GM23338 (cell line): ENCODE results near the gene RNF41. TPM values are rescaled to one million over a fixed set of nuclear protein-coding genes. Genes with fewer than 3 reads are reported as not detected.

ENCODE experiments used
- ATAC-seq: fragments of 200-7000 bp; cut with Tn5 transposase; 3 replicates; pipeline ENCODE4 v1.9.1; 2020
- DNase-seq: peaks from one replicate; pipeline ENCODE4 v3.0.0-alpha.2; 2015; ENCODE audit warnings: low spot score
- H2AFZ ChIP-seq: fragments of 200-600 bp; sonication (generic); 2 replicates; pipeline ENCODE4 v1.8.0; 2016; ENCODE audit warnings: antibody characterized with exemption, mild to moderate bottlenecking, moderate library complexity
- H3F3A ChIP-seq: fragments of 200-600 bp; sonication (generic); replicated peaks from 2 replicates; pipeline ENCODE4 v1.8.0; 2017; ENCODE audit warnings: antibody characterized with exemption, mixed run types, low read depth
- H3K27ac ChIP-seq: fragments of 200-600 bp; sonication (generic); 2 replicates; pipeline ENCODE4 v1.6.1; 2016; ENCODE audit warnings: low read depth
- H3K27me3 ChIP-seq: fragments of 200-600 bp; sonication (generic); 2 replicates; pipeline ENCODE4 v1.8.0; 2016; ENCODE audit warnings: mild to moderate bottlenecking, mixed run types, moderate library complexity; ENCODE audit not compliant: insufficient read depth
- H3K36me3 ChIP-seq: fragments of 200-600 bp; sonication (generic); 2 replicates; pipeline ENCODE4 v1.8.0; 2016; ENCODE audit warnings: mild to moderate bottlenecking; ENCODE audit not compliant: insufficient read depth
- H3K4me1 ChIP-seq: fragments of 200-600 bp; sonication (generic); 2 replicates; pipeline ENCODE4 v1.8.0; 2016; ENCODE audit warnings: mild to moderate bottlenecking, moderate library complexity; ENCODE audit not compliant: insufficient read depth
- H3K4me2 ChIP-seq: fragments of 200-600 bp; sonication (generic); 2 replicates; pipeline ENCODE4 v1.7.1; 2017; ENCODE audit warnings: mixed run types
- H3K4me3 ChIP-seq: fragments of 200-600 bp; sonication (generic); 2 replicates; pipeline ENCODE4 v1.6.1; 2016; ENCODE audit warnings: mixed run types
- H3K79me2 ChIP-seq: fragments of 200-600 bp; sonication (generic); replicated peaks from 2 replicates; pipeline ENCODE4 v1.8.0; 2017; ENCODE audit warnings: mild to moderate bottlenecking; ENCODE audit not compliant: insufficient read depth
- H3K9me2 ChIP-seq: fragments of 200-600 bp; sonication (generic); 2 replicates; pipeline ENCODE4 v1.8.0; 2017; ENCODE audit not compliant: insufficient read depth
- H4K20me1 ChIP-seq: fragments of 200-600 bp; sonication (generic); replicated peaks from 2 replicates; pipeline ENCODE4 v1.8.0; 2017; ENCODE audit warnings: mild to moderate bottlenecking; ENCODE audit not compliant: insufficient read depth
- H3K27ac Mint-ChIP-seq: 2 replicates; pipeline ENCODE4 v1.8.0; 2020; ENCODE audit warnings: inconsistent platforms, mild to moderate bottlenecking, moderate library complexity, mixed read lengths
- H3K27me3 Mint-ChIP-seq: 3 replicates; pipeline ENCODE4 v1.8.0; 2022; ENCODE audit warnings: low read depth, mild to moderate bottlenecking, moderate library complexity, mixed read lengths, inconsistent platforms; ENCODE audit not compliant: insufficient read depth, poor library complexity
- H3K36me3 Mint-ChIP-seq: 3 replicates; pipeline ENCODE4 v1.8.0; 2021; ENCODE audit warnings: low read depth, mild to moderate bottlenecking, inconsistent platforms, moderate library complexity, mixed read lengths
- H3K4me1 Mint-ChIP-seq: 3 replicates; pipeline ENCODE4 v1.8.0; 2020; ENCODE audit warnings: mild to moderate bottlenecking, inconsistent platforms, mixed read lengths
- H3K4me3 Mint-ChIP-seq: 3 replicates; pipeline ENCODE4 v1.8.0; 2021; ENCODE audit warnings: moderate library complexity, mild to moderate bottlenecking, inconsistent platforms, mixed read lengths
- H3K9me3 Mint-ChIP-seq: 3 replicates; pipeline ENCODE4 v1.8.0; 2020; ENCODE audit warnings: moderate library complexity, mild to moderate bottlenecking, inconsistent platforms, mixed read lengths
- ZNF114 ChIP-seq: fragments of 250-450 bp; sonication (Bioruptor Pico); IDR thresholded peaks from 2 replicates; pipeline ENCODE4 v1.5.0; 2020; ENCODE audit warnings: mild to moderate bottlenecking, moderate library complexity
- ZNF462 ChIP-seq: fragments of 250-450 bp; sonication (Bioruptor Pico); IDR thresholded peaks from 2 replicates; pipeline ENCODE4 v1.5.0; 2020; ENCODE audit warnings: mild to moderate bottlenecking, moderate library complexity
- polyA plus RNA-seq: library from polyadenylated mRNA; unstranded; fragments of >200 nt; fragmentation: Nextera tagmentation; extraction: Ambion mirVana; gene quantifications from 2 replicates; pipeline ENCODE4 v1.2.1, GENCODE V29; 2016
- total RNA-seq: library from RNA; depleted of rRNA; stranded (reverse); fragments of >200 nt; shearing (Covaris generic); gene quantifications from 2 replicates; pipeline ENCODE4 v1.2.3, GENCODE V29; 2014
- TF ChIP-seq, protein P1 (sequence below), 2 experiments: fragments of 200-600 bp in 1 of 2; sonication (generic) in 1 of 2; conservative IDR thresholded peaks; 2 replicates each; pipeline versions ENCODE4 v1.5.1 to v1.6.1; 2016 to 2017; ENCODE audit warnings: antibody characterized with exemption in 2 of 2, low read depth in 2 of 2, mild to moderate bottlenecking in 2 of 2, moderate library complexity in 1 of 2

The RNF41 gene
- total and polyA plus RNA-seq, 2 experiments from 2014 or later = 15.3 to 77.1 TPM

DNA sequence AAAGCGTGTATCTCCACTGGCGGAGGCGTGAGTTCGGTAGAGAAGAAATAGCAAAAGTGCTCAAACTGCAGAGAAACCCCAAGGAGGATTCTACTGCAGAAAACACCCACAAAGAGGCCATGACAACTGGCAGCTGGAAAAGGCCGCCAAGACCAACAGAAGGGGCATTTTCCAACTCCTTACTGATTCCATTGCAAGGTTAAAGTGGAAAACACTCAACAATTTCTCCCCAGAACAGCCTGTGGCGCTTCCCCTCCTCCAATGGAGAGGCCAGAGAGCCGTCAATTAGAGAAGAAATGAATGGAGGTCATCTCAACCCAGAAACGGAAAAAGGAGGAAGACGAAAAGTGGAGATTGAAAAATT is 37.1 kb upstream of the RNF41 start:
- H4K20me1 ChIP-seq = peaks cover 16% of the 10 kb centered on the region
- Mint-ChIP-seq H3K36me3 (peaks cover 27% of the 10 kb centered on the region), H3K27me3 (peaks cover 23% of the 10 kb centered on the region), H3K9me3 (no peaks in the 10 kb centered on the region; the same call in 1 of the 3 replicates), H3K4me3 (peak overlapping the region; percentile 85), H3K27ac (no peak overlapping the region), H3K4me1 (peaks cover 18% of the 10 kb centered on the region)
- peak overlapping the region; percentile 95 for H3K4me3 ChIP-seq
- ATAC-seq (no peak), DNase-seq (peak; percentile 35)
- peaks cover 27% of the 10 kb centered on the region for H3K36me3 ChIP-seq
- H2AFZ ChIP-seq = peak overlapping the region; percentile 100
- H3K4me1 ChIP-seq = peaks cover 17% of the 10 kb centered on the region
- TF ChIP-seq ZNF462 (CRISPR knock-in tag) = no peak
- TF ChIP-seq, protein P1, sequence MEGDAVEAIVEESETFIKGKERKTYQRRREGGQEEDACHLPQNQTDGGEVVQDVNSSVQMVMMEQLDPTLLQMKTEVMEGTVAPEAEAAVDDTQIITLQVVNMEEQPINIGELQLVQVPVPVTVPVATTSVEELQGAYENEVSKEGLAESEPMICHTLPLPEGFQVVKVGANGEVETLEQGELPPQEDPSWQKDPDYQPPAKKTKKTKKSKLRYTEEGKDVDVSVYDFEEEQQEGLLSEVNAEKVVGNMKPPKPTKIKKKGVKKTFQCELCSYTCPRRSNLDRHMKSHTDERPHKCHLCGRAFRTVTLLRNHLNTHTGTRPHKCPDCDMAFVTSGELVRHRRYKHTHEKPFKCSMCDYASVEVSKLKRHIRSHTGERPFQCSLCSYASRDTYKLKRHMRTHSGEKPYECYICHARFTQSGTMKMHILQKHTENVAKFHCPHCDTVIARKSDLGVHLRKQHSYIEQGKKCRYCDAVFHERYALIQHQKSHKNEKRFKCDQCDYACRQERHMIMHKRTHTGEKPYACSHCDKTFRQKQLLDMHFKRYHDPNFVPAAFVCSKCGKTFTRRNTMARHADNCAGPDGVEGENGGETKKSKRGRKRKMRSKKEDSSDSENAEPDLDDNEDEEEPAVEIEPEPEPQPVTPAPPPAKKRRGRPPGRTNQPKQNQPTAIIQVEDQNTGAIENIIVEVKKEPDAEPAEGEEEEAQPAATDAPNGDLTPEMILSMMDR (conservative IDR thresholded peaks at IDR 0.05; ENCODE audit: low read depth in 2 of 2) = no peak
- no peak for TF ChIP-seq ZNF114
- H3K27ac ChIP-seq = peak overlapping the region; percentile 75; the same call in 1 of the 2 replicates
- H3F3A ChIP-seq = peaks cover 24% of the 10 kb centered on the region
- peak overlapping the region; percentile 99 for H3K4me2 ChIP-seq
- H3K9me2 ChIP-seq = no peaks in the 10 kb centered on the region
- peaks cover 13% of the 10 kb centered on the region; the same call in 1 of the 2 replicates for H3K79me2 ChIP-seq
- no peaks in the 10 kb centered on the region for H3K27me3 ChIP-seq
